Measurements from ENCODE around the gene FOXD4L6.
"Not testable (repeated sequence)": the region's sequence is repeated elsewhere in the genome, so short reads cannot be mapped to it uniquely, and the experiment has no call there.

The FOXD4L6 gene

GRCh38 chr9:41098759-41099158 lies 29.7 kb downstream of the FOXD4L6 start:
- DNase-seq = not testable (repeated sequence)

DNA sequence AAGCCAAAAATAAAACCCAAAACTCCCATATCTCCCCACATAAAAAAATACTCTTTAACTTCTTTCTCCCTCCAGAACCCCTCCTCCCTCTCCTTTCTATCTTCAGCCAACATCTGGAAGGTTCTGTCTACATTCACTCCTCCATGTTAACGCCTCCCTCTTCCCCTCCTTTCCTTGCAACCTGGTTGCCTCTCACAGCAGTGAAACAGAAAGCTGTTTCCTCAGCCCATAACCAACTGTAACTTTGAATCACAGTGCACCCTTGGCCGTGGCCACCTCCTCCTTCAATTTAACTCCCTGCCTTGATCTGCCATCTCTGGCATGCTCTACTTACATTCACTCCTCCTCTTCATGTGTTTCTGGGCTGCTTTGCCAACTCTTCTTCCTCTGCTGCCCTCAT lies 33.4 kb downstream of the FOXD4L6 start:
- DNase-seq = not testable (repeated sequence)

DNA sequence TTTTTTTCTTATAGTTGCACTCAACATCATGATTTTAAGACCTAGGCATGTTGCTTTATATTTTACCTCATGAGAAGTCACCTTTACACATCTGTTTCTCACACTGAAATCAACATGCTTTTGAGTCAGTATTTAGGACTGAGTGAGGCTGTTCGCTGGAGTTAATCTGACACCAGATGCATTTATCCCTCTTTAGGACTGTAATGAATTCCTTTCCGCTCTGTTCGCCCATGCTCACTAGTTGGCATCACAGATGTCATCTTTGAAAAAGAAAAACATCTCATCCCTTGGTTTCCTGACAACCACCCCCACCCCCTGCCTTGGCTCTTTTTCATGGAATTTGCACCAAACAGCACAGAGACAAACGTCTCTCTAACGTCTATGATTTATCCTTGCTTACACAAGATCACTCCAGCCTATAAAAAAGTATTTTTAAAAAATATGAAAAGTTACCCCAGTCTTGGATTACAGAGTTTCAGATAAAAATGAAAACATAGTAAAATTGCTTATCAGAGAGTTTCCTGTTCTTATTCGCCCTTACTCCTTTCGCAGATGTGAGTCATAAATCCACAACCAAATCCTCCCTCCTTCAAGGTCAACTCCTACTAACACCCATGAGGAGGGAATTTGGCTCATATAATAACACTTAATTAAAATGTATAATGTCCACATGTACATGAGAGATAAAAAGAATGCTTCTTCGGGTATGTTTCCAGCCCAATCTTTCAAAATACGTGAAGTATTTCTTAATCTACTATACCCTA lies 34.3 kb downstream of the FOXD4L6 start:
- not testable (repeated sequence) for DNase-seq

DNA sequence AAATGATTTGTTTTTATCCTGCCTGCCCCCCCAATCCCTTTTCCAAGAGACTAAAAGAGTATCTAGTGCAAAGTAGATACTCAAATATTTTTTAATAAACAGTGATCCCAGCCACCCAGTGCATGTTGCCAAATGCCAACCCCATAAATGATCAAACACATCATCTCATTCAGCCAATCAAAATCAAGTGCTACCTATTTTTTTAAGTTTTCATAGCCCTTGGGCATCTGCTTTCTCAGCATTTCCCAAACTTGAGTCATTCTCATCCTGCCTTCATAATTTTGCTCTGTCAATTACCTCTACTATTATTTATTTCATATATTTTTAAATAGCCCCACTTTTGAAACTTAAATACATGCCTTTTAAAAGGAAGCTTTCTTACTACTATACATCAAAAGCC lies 37.6 kb downstream of the FOXD4L6 start:
- not testable (repeated sequence) for DNase-seq

DNA sequence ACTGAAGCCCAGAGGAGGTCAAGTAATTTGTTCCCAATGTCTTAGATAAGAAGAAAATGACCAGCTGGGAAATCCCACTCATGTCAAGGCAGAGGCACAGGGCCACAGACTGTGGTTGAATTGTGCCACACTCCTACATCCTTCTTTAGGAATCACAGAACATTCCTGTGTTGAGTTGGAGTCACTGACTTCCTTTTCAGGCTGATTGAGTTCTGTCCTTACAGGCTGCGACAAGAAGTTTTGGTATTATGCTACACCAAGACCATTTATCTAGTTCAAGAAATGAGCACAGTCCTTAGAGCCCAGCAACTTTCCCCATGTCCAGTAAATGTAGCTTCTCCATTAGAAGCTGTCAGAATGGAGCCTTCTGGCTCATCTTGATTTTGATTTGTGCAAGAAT lies 38.1 kb downstream of the FOXD4L6 start:
- not testable (repeated sequence) for DNase-seq

DNA sequence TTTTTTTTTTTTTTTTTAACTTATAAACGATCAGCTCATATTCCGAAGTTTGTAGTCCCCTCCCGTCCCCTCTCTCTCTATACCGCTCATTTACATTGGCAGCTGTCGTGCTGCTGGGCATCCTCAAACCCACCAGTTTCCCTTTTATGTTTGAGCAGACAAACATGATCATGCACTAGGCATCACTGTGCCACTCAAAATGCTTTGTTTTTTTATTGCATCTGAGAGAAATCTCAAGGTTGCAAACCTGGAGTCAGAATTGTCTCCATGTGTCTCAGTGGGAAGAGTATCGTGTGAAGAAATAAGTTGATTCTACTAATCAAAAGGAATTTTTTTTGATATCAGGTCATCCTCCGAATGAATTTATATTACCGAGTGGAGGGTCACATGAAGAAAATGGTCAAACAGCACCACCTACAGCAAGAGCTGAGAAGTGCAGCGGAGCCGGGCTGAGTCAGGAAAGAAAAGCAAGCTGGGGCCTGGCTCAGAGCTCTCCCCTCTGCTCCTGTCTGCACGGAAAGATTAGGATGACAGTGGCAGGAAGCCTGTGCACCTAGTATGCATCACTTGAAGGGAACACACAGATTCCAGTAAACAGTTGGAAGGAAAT lies 39.9 kb downstream of the FOXD4L6 start:
- DNase-seq = not testable (repeated sequence)

GRCh38 chr9:41087929-41088328 lies 40.6 kb downstream of the FOXD4L6 start:
- DNase-seq = not testable (repeated sequence)

GRCh38 chr9:41087157-41087780 lies 41.2 kb downstream of the FOXD4L6 start:
- not testable (repeated sequence) for DNase-seq

GRCh38 chr9:41086685-41087084 lies 41.8 kb downstream of the FOXD4L6 start:
- not testable (repeated sequence) for DNase-seq

DNA sequence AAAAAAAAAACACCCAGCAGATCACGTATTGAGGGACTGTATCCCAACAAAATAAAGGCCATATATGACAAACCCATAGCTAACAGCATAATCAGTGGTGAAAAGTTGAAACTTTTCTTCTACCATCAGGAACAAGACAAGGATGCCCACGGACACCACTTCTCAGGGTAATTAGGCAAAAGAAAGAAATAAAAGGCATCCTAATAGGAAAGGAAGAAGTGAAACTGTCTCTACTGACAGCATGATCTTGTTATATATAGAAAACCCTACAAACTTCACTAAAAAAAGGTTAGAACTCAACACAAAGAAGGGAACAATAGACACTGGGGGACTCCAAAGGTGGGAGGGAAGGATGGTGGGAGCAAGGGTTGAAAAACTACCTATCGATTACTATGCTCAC lies 42.3 kb downstream of the FOXD4L6 start:
- not testable (repeated sequence) for DNase-seq

GRCh38 chr9:41082358-41082757 lies 46.1 kb downstream of the FOXD4L6 start:
- DNase-seq = not testable (repeated sequence)

GRCh38 chr9:41079464-41079863 lies 49.0 kb downstream of the FOXD4L6 start:
- DNase-seq = not testable (repeated sequence)

GRCh38 chr9:41077586-41077985 lies 50.9 kb downstream of the FOXD4L6 start:
- not testable (repeated sequence) for DNase-seq

Measured in NCI-H82 (cell line).